Activated CD4-positive, alpha-beta memory T cell treated with anti-CD3 and anti-CD28 coated beads for 36 hours (primary cell): ENCODE results near the gene GLI3. TPM values are rescaled to one million over a fixed set of nuclear protein-coding genes. Genes with fewer than 3 reads are reported as not detected.

Experiments
- CTCF ChIA-PET: fragments of 350-600 bp; sonication (Branson Sonifier 250); formaldehyde crosslinking; loops from one replicate; lab custom pipeline; 2021; ENCODE audit warnings: antibody characterized with exemption, inconsistent platforms; lab: Charles Lee
- POLR2A ChIA-PET: fragments of 350-600 bp; sonication (Branson Sonifier 250); formaldehyde crosslinking; loops from one replicate; lab custom pipeline; 2021; ENCODE audit warnings: antibody characterized with exemption; lab: Charles Lee
- DNase-seq: peaks from one replicate; pipeline ENCODE4 v3.0.0-alpha.2; 2020
- H3K27ac Mint-ChIP-seq: one replicate; pipeline ENCODE4 v1.8.0; 2021; ENCODE audit warnings: mixed read lengths
- H3K27me3 Mint-ChIP-seq: one replicate; pipeline ENCODE4 v1.8.0; 2021; ENCODE audit warnings: mixed read lengths
- H3K36me3 Mint-ChIP-seq: one replicate; pipeline ENCODE4 v1.8.0; 2021; ENCODE audit warnings: mixed read lengths
- H3K4me1 Mint-ChIP-seq: one replicate; pipeline ENCODE4 v1.8.0; 2021; ENCODE audit warnings: low read depth, mixed read lengths
- H3K4me3 Mint-ChIP-seq: one replicate; pipeline ENCODE4 v1.8.0; 2021; ENCODE audit warnings: mild to moderate bottlenecking, mixed read lengths
- H3K9me3 Mint-ChIP-seq: one replicate; pipeline ENCODE4 v1.8.0; 2021; ENCODE audit warnings: mixed read lengths
- intact Hi-C: fragments of 100-400 bp; cut with micrococcal nuclease; formaldehyde crosslinking; loops from one replicate; pipeline ENCODE4 v1.15.1; 2023
- total RNA-seq, 2 experiments: library from RNA; stranded (reverse); gene quantifications; one replicate each; pipeline ENCODE4 v1.2.3, GENCODE V29; 2021

The GLI3 gene
- total RNA-seq, 2 experiments from 2014 or later, result 0.02 TPM; not detected in 1

DNA sequence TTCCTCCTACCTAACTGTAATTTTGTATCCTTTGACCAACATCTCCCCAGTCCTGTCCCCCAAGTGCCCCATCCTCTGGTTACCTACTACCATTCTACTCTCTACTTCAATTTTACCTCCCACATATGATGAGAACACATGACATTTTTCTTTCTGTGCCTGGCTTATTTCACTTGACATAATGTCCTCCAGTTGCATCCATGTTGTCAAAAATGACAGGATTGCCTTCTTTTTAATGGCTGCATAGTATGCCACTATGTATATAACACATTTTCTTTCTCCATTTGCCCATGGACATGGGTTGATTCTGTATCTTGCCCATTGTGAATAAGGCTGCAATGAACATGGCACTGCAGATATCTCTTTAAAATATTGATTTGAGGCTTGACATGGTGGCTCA is 33.7 kb downstream of the GLI3 start:
- intact Hi-C loops, result no loop called here
- no peaks in the 10 kb centered on the region for H3K36me3 Mint-ChIP-seq
- DNase-seq, result no peak
- H3K27me3 Mint-ChIP-seq, result peaks cover 2% of the 10 kb centered on the region
- H3K27ac Mint-ChIP-seq, result no peak overlapping the region
- ChIA-PET CTCF (no interaction called here), POLR2A (no interaction called here)
- H3K4me3 Mint-ChIP-seq, result no peak overlapping the region
- peaks cover 4% of the 10 kb centered on the region for H3K9me3 Mint-ChIP-seq
- H3K4me1 Mint-ChIP-seq, result no peaks in the 10 kb centered on the region

DNA sequence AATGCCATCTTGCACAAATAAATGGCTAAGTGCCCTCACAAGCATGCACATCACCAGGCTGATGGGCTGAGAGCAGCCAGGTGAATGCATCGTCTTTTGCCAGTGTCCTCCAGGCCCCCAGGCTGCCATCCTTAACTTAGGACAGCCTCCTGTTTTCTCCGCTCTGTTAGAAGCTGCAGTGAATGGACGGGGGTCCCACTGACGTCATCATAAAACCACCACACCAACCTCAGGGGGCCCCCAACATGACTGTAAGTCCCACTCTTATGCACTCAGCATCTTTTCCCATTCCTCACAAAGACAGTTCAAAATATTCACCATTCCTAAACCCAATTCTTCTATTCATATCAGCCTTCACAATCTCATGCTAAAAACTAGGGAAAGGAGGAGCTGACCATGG is 34.4 kb downstream of the GLI3 start:
- no peaks in the 10 kb centered on the region for H3K36me3 Mint-ChIP-seq
- no peak overlapping the region for H3K27ac Mint-ChIP-seq
- POLR2A ChIA-PET, result no interaction called here
- no peak for DNase-seq
- H3K4me1 Mint-ChIP-seq, result no peaks in the 10 kb centered on the region
- H3K9me3 Mint-ChIP-seq, result peaks cover 4% of the 10 kb centered on the region
- peaks cover 2% of the 10 kb centered on the region for H3K27me3 Mint-ChIP-seq
- CTCF ChIA-PET, result no interaction called here
- no peak overlapping the region for H3K4me3 Mint-ChIP-seq
- intact Hi-C loops, result no loop called here

DNA sequence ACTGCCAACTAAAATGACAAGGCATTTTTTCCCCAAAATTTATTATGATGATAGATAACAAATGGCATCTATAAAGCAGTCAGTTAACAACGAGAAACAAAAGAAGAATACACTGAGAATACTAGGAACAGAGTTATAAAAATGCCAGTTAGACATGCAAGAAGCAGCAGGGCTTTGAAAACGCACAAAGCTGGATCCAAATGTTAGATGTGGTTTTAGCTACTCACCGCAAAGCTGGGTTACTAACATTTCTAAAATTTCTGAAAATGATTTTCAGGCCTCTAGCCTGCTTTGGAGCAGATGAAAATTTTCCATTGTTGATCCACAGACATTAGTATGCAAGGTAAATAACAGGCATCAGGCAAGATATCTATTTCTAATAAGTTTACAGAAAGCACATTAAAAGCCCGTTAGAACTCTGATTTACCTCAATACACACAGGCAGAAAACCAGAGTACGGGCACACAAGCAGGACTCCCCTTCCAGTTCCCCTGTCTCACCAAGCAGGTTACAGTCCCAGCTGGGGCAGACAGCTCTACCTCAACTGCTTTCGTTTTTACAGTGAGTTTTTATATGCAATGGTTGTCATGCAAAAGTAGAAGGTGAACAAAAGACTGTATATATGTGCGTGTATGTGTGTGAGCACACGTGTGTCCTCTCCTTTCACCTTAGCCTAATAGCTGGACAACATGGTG is 37.9 kb downstream of the GLI3 start:
- no peak overlapping the region for H3K27ac Mint-ChIP-seq
- no peaks in the 10 kb centered on the region for H3K4me1 Mint-ChIP-seq
- no peak for DNase-seq
- intact Hi-C loops, result no loop called here
- peaks cover 4% of the 10 kb centered on the region for H3K9me3 Mint-ChIP-seq
- CTCF ChIA-PET, result no interaction called here
- no peaks in the 10 kb centered on the region for H3K27me3 Mint-ChIP-seq
- POLR2A ChIA-PET, result no interaction called here
- H3K36me3 Mint-ChIP-seq, result no peaks in the 10 kb centered on the region
- H3K4me3 Mint-ChIP-seq, result no peak overlapping the region

DNA sequence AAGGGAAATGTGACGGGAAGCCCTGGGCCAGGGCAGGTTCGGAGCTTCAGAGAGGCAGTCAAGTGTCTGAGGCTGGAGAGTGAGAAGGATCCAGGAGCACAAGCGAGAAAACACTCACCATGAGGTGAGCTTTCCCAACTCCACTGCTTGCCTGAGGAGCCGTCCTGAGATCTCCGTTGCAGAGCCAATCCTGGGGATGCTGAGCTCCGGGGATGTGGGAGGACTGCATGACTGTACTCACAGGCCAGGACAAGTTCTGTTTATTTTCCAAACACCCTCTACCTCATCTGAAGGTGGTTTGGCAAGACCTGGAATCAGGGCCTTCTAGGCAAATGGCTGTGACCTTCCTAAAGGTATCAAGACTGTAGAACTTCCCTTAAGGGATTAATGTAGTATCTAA is 38.7 kb downstream of the GLI3 start:
- intact Hi-C loops, result no loop called here
- no peak for DNase-seq
- Mint-ChIP-seq H3K9me3 (peaks cover 2% of the 10 kb centered on the region), H3K36me3 (no peaks in the 10 kb centered on the region), H3K4me1 (peaks cover 4% of the 10 kb centered on the region), H3K27me3 (no peaks in the 10 kb centered on the region), H3K27ac (no peak overlapping the region), H3K4me3 (no peak overlapping the region)
- POLR2A ChIA-PET, result no interaction called here
- CTCF ChIA-PET, result no interaction called here

DNA sequence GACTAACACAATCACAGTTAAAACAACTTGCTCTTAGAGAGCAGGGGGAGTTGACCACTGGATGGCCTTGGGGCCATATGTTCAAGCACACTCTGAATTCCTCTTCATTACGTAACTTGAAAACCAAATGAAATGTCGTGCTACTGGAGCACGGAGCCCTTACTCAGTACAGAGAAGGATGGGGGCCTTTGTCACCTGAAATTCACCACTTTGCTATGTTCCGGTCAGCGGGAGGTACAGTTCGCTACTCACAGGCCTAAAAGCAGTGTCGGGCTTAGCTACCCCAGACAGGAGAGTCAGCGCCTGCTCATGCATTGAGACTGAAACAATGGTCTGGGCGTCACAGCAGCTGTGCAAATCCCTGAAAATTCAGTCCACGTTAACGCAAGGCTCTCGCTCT is 39.6 kb downstream of the GLI3 start:
- Mint-ChIP-seq H3K4me1 (peaks cover 4% of the 10 kb centered on the region), H3K27me3 (no peaks in the 10 kb centered on the region), H3K27ac (no peak overlapping the region), H3K9me3 (no peaks in the 10 kb centered on the region), H3K36me3 (no peaks in the 10 kb centered on the region), H3K4me3 (no peak overlapping the region)
- no peak for DNase-seq
- intact Hi-C loops, result no loop called here
- ChIA-PET CTCF (no interaction called here), POLR2A (no interaction called here)

DNA sequence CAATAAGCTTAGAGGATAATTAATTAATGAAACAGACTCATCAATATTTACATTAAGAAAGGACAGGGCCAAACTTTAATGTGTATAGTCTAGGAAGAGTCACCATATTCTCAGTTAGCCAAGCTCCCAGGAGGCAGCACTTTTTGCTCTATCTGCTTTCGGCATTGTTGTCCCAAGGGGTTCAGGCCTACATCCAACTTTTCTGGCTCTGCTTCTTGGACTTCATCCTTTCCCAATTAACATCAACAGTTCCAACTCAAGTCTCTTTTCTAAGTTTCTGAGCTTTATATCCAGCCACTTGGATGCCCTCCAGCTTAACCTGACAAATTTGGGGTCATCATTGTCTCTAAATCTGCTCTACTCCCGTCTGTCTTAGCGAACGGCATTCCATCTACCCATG is 42.8 kb downstream of the GLI3 start:
- intact Hi-C loops, result no loop called here
- CTCF ChIA-PET, result interaction anchor here (0.6 kb wide), 1 partner anchor 1210 kb away, joined by 5 read pairs; no protein-coding TSS in a partner anchor
- no peaks in the 10 kb centered on the region for H3K36me3 Mint-ChIP-seq

DNA sequence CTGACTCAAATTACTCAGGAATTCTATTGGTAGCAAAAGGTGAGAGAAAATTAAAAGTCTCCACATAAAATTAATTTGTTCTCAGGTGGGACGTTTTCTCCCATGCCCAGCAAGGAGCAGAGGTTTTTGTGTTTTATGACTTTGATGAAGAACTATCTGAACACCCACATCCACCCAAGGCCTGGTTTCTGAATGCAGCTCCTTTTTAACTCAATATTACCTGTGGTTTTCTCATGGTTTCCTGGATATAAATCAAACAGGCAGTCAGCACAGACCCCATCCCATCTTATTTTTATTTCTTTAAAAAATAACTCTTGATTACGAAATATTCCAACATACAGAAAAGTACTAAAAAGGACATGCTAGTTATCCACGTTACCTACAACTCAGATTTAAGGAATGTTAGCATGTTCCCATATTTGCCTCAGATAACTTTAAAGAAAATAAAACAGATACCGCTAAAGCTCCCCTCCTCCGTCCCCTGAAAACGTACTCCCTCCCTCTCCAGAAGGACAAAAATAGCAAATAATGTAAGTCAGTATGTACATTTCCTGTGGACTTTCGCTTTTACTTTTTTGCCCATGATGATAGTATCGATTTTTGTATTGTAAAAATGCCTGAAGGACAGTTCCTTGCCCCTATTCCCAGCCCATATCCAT is 43.4 kb downstream of the GLI3 start:
- no peaks in the 10 kb centered on the region for H3K9me3 Mint-ChIP-seq
- H3K27ac Mint-ChIP-seq, result no peak overlapping the region
- POLR2A ChIA-PET, result no interaction called here
- H3K4me1 Mint-ChIP-seq, result peaks cover 4% of the 10 kb centered on the region
- H3K4me3 Mint-ChIP-seq, result no peak overlapping the region
- DNase-seq, result no peak
- CTCF ChIA-PET, result interaction anchor here (0.6 kb wide), 1 partner anchor 1211 kb away, joined by 5 read pairs; no protein-coding TSS in a partner anchor
- intact Hi-C loops, result no loop called here
- no peaks in the 10 kb centered on the region for H3K36me3 Mint-ChIP-seq
- no peaks in the 10 kb centered on the region for H3K27me3 Mint-ChIP-seq

More for the DNA sequence above, 42.8 kb downstream of the GLI3 start:
- H3K27me3 Mint-ChIP-seq, result no peaks in the 10 kb centered on the region
- no peak for DNase-seq
- peaks cover 4% of the 10 kb centered on the region for H3K4me1 Mint-ChIP-seq
- no peak overlapping the region for H3K4me3 Mint-ChIP-seq
- no peaks in the 10 kb centered on the region for H3K9me3 Mint-ChIP-seq
- POLR2A ChIA-PET, result no interaction called here
- no peak overlapping the region for H3K27ac Mint-ChIP-seq

DNA sequence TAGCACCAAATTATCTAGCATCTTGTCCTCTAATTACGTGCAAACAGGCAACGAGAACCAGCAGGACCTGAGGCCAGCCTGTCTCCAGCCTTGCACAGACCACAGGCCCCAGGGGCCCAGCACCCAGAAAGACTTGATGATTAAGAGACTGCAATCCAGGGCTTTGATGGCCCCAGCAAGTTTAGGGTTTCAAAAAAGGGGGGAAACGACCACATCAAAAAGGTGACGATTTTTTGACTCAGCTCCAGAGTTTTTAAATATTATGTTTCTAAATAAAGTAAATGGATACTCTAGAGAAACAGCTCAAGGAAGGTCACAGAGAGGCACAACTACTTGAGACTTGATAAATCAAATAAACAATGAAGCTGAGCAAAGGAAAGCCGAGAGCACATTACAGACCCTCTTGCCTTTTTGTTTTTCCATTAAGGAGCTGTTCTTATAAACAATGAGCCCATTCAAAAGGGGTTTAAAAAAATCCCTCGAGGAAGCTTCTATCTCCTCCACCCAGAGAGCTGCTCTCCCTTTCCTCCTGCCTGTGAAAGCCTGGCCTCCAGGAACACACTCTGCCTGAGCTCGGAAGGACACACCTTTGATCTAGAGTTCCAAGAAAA is 44.1 kb downstream of the GLI3 start:
- intact Hi-C loops, result no loop called here
- no peaks in the 10 kb centered on the region for H3K36me3 Mint-ChIP-seq
- CTCF ChIA-PET, result no interaction called here
- DNase-seq, result no peak
- no peak overlapping the region for H3K4me3 Mint-ChIP-seq
- POLR2A ChIA-PET, result no interaction called here
- no peak overlapping the region for H3K27ac Mint-ChIP-seq
- no peaks in the 10 kb centered on the region for H3K9me3 Mint-ChIP-seq
- peaks cover 4% of the 10 kb centered on the region for H3K4me1 Mint-ChIP-seq
- H3K27me3 Mint-ChIP-seq, result no peaks in the 10 kb centered on the region

DNA sequence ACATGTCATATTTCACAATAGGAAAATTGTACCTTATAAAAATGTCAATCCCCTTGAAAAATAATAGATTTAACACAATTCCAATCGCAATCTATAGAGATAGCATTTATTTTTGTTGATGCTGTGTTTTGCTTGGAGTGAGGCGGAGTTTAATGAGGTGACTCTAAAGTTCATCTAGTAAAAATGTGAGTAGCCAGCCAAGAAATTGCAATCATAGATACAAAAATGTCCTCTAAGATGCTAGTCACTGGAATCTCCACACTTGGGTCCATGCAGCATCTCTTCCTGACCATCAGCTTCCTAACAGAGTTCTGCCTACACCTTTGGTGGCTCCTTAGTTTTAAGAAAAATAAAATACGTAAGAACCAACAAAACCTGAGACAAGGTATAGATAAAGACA is 44.9 kb downstream of the GLI3 start:
- Mint-ChIP-seq H3K4me1 (peaks cover 4% of the 10 kb centered on the region), H3K27ac (no peak overlapping the region), H3K27me3 (no peaks in the 10 kb centered on the region), H3K4me3 (no peak overlapping the region), H3K9me3 (no peaks in the 10 kb centered on the region), H3K36me3 (no peaks in the 10 kb centered on the region)
- no peak for DNase-seq
- POLR2A ChIA-PET, result no interaction called here
- intact Hi-C loops, result no loop called here
- CTCF ChIA-PET, result no interaction called here

DNA sequence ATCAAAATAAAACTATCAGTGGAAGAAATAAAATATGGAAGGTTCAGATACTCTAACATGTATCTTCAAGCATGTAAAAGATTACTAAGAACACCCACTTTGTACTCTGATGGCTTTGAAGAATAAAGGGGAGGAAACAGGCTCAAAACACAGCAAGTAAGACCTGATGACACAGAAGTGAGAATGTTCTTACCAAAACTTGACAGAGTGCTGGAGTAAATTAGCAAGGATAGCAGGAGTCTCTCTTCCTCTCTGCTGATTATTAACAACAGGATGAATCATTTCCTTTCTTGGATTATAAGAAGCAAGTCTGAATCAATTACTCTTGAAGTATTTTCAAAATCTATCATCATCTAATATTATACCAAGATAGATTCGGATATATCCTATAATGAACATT is 47.5 kb downstream of the GLI3 start:
- CTCF ChIA-PET, result no interaction called here

DNA sequence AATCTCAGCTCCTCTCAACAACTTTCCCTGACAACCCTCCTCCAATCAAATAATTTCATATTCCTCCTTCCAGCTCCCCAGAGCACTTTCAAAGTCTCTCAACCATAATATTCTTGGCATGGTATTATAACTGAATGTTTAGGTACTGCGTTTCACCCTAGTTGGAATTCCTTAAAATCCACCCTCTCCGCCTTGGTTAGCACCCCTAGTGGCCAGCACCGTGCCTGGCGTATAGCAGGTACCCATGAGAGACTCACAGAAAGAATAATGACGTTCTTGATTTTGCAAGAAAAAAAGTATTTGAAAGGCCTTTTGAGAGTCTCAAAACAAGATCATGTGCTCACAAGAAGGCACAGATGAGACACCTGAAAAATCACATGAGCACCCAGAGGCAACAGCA is 50.9 kb downstream of the GLI3 start:
- no peaks in the 10 kb centered on the region for H3K27me3 Mint-ChIP-seq
- no peaks in the 10 kb centered on the region for H3K36me3 Mint-ChIP-seq
- no peak overlapping the region for H3K4me3 Mint-ChIP-seq
- H3K9me3 Mint-ChIP-seq, result no peaks in the 10 kb centered on the region
- ChIA-PET CTCF (no interaction called here), POLR2A (no interaction called here)
- DNase-seq, result no peak
- H3K4me1 Mint-ChIP-seq, result no peaks in the 10 kb centered on the region
- intact Hi-C loops, result no loop called here
- H3K27ac Mint-ChIP-seq, result no peak overlapping the region

More for the DNA sequence above, 47.5 kb downstream of the GLI3 start:
- no peaks in the 10 kb centered on the region for H3K27me3 Mint-ChIP-seq
- H3K9me3 Mint-ChIP-seq, result no peaks in the 10 kb centered on the region
- no peak overlapping the region for H3K4me3 Mint-ChIP-seq
- no peaks in the 10 kb centered on the region for H3K36me3 Mint-ChIP-seq
- DNase-seq, result no peak
- H3K27ac Mint-ChIP-seq, result no peak overlapping the region
- intact Hi-C loops, result no loop called here
- peaks cover 4% of the 10 kb centered on the region for H3K4me1 Mint-ChIP-seq
- POLR2A ChIA-PET, result no interaction called here

DNA sequence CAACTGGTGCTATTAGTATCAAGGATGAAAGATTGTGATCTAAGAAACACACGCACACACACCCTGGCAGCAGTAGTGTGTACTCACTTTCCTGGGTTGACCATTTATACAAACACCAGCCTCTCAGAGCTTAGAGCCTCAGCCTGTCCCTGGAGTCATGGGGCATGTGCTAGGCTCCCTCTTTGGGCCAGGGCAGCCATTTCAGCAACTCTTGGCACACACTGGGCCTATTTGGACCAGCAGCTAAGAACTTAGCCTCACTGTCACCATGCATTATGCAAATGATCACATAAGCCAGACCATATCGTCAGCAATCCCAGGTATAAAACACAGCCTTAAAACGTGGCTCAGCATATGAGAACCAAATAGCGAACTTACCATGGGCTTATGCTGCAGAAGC is 51.3 kb downstream of the GLI3 start:
- no peak for DNase-seq
- Mint-ChIP-seq H3K27me3 (no peaks in the 10 kb centered on the region), H3K36me3 (no peaks in the 10 kb centered on the region), H3K9me3 (no peaks in the 10 kb centered on the region), H3K27ac (no peak overlapping the region), H3K4me3 (no peak overlapping the region), H3K4me1 (no peaks in the 10 kb centered on the region)
- intact Hi-C loops, result no loop called here
- ChIA-PET CTCF (no interaction called here), POLR2A (no interaction called here)
